ENCODE results near the gene MYH7.

The MYH7 gene

GRCh38 chr14:23370221-23370620 is 65.2 kb downstream of the MYH7 start:
- no peak for DNase-seq (ENCODE audit: low read depth in 2 of 2)

- no peak for DNase-seq (ENCODE audit: low read depth in 2 of 2)
Observed at GRCh38 chr14:23366426-23366921, 69.0 kb downstream of the MYH7 start.

GRCh38 chr14:23365732-23366425 is 69.6 kb downstream of the MYH7 start:
- DNase-seq (ENCODE audit: low read depth in 2 of 2), result no peak

- DNase-seq (ENCODE audit: low read depth in 2 of 2), result no peak
Observed at GRCh38 chr14:23365036-23365731, 70.3 kb downstream of the MYH7 start, which contains the start of gene EFS. Gene EFS, minus strand, starts transcription at chr14:23365172. Its CDS starts 147 bp downstream, at chr14:23365025.

- no peak for DNase-seq (ENCODE audit: low read depth in 2 of 2)
Observed at GRCh38 chr14:23364164-23365035, 71.1 kb downstream of the MYH7 start.

Measured in stimulated activated CD4-positive, alpha-beta T cell treated with anti-CD3 and anti-CD28 coated beads, Interleukin-4, amount 100 ng/mL, for 48 hours (primary cell).